ENCODE data around the gene CFL1.

GRCh38 chr11:65858681-65859087, 704 bp upstream of the CFL1 start:
- TF ChIP-seq, protein P1, sequence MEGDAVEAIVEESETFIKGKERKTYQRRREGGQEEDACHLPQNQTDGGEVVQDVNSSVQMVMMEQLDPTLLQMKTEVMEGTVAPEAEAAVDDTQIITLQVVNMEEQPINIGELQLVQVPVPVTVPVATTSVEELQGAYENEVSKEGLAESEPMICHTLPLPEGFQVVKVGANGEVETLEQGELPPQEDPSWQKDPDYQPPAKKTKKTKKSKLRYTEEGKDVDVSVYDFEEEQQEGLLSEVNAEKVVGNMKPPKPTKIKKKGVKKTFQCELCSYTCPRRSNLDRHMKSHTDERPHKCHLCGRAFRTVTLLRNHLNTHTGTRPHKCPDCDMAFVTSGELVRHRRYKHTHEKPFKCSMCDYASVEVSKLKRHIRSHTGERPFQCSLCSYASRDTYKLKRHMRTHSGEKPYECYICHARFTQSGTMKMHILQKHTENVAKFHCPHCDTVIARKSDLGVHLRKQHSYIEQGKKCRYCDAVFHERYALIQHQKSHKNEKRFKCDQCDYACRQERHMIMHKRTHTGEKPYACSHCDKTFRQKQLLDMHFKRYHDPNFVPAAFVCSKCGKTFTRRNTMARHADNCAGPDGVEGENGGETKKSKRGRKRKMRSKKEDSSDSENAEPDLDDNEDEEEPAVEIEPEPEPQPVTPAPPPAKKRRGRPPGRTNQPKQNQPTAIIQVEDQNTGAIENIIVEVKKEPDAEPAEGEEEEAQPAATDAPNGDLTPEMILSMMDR (IDR thresholded peaks at IDR 0.05) = no peak
- TF ChIP-seq POLR2A (IDR thresholded peaks at IDR 0.05) = no peak
